LNCaP clone FGC (cell line): Measurements from ENCODE around the gene TK2.

Experiments used
- DNase-seq: peaks from one replicate; pipeline ENCODE4 v3.0.0-alpha.2; 2011; ENCODE audit warnings: low read depth
- H3K4me3 ChIP-seq: 2 replicates; pipeline ENCODE4 v1.5.1; 2011; ENCODE audit warnings: mild to moderate bottlenecking, low read depth, low read length, control low read depth
- TF ChIP-seq, protein P1 (sequence below): IDR thresholded peaks from 2 replicates; pipeline ENCODE4 v1.5.1; 2012; ENCODE audit warnings: mild to moderate bottlenecking; ENCODE audit not compliant: control insufficient read depth, insufficient read depth; ENCODE audit errors: extremely low read depth

The TK2 gene

DNA sequence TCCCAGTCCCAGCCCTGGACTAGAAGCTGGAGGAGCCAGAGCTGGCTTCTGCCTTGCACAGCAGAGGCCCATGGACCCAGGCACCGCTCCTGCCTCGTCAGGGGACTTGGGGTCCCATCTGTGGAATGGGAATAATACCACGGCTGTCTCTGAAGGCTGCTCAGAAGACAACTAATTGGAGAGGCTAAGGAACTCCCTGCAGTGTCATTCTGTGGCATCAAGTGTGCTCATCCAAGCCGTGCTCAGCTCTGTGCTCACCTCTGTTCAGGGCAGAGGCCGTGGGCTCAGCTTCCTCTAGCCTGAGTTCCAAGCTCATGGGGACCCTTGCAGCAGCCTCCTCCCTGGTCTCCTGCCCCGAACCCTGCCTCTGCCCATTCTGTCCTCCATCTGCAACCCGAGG lies 91.1 kb downstream of the TK2 start:
- no peak for DNase-seq
- H3K4me3 ChIP-seq: no peak overlapping the region
- TF ChIP-seq, protein P1, sequence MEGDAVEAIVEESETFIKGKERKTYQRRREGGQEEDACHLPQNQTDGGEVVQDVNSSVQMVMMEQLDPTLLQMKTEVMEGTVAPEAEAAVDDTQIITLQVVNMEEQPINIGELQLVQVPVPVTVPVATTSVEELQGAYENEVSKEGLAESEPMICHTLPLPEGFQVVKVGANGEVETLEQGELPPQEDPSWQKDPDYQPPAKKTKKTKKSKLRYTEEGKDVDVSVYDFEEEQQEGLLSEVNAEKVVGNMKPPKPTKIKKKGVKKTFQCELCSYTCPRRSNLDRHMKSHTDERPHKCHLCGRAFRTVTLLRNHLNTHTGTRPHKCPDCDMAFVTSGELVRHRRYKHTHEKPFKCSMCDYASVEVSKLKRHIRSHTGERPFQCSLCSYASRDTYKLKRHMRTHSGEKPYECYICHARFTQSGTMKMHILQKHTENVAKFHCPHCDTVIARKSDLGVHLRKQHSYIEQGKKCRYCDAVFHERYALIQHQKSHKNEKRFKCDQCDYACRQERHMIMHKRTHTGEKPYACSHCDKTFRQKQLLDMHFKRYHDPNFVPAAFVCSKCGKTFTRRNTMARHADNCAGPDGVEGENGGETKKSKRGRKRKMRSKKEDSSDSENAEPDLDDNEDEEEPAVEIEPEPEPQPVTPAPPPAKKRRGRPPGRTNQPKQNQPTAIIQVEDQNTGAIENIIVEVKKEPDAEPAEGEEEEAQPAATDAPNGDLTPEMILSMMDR: no peak

DNA sequence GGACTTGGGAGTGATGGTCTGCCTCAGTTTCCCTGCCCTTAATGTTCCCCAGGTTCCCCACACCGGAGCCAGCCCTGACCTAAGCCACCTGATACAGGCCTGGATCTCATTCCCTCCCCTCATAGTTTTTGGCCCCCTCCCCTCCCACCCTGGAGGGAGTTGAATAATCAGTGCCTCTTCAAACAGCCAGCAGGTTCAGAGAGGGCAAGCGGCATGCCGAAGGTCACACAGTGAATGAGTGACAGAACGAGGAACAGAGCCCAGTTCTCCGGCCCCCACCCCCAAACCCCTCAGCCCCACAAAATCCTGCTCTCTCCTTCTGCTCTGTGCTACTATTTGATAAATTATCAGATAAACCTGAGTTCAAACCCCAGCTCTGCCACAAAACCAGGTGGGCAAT lies 91.6 kb downstream of the TK2 start:
- TF ChIP-seq, protein P1: no peak
- H3K4me3 ChIP-seq: no peak overlapping the region
- DNase-seq: no peak
